Fibroblast of skin of abdomen (primary cell): ENCODE results near the gene CCDC68.
A peak's percentile ranks its signal among the peaks of the same experiment; 100 is the strongest.

Experiments
- DNase-seq: peaks from one replicate; pipeline ENCODE4 v3.0.0-alpha.2; 2013

CCDC68 gene

DNA sequence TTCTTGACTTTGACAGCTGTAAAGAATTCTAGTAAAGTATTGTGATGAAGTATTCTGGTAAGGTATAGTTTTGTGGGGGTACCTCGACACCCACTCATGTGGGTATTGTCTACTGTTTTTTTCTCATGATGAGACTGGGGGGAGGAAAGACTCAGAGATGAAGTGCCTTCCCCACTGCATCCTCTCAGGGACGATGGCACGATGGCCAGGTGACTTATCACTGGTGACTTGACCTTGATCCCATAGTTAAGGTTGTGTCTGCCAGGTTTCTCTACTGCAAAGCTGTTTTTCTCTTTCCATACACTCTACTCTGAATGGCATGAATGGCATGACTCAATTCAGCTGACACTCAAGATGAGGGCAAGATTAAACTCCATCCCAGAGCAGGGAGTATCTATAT, 936 bp upstream of the CCDC68 start:
- DNase-seq = no peak

DNA sequence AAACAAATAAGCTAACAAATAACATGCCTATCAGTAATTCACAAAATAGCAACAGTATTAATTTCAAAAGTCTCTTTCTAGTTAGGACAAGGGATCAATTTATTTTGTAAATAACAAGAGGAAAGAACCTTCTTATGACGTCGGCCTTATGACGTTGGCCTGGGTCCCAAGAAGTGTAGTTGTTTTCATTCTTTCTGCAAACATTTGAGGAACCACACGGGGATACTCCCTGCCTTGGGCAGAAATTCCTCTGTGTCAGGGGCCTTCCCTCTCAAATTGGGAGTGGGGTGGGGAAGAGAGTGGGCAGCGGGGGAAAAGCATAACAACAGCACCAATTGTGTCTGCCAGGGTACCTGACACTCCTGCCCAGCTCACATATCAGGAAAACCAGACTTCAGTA, 1.3 kb downstream of the CCDC68 start:
- no peak for DNase-seq

DNA sequence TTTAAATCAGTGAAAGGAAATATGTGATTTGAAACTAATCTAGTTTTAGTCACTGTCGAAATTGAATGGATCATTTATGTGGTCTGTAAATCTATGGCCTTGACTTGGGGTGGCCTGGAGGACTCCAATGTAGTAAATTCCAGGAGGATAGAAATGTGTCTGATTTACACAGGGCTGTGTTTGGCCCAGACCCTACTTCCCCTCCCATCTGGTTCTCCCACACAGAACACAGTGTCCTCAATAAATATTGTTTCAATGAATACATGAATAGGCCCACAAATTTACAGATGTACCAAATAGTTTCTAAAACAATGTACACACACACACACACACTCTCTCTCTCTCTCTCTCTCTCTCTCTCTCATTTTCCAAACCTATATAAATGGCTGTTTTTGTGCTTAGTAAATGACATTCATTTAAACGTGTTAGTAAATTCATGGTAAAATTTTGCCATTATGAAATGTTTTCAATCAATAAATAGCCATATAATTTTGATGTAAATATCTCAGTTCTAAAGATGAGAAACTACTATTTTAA, 1.9 kb downstream of the CCDC68 start:
- DNase-seq = no peak

DNA sequence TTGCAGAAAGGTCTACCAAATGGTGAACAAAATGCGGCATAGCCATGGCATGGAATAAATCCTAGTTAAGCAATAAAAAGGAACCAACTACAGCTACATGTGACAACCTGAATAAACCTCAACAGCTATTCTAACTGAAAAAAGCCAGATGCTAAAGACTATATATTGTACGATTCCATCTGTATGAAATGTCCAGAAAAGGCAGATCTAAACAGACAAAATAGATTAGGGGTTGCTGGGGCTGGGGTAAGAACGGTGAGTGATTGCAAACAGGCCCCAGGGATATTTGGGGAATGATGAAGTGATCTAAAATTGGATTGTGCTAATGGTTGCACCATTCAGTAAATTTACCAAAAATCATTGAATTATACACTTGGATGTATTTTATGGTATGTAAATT, 2.8 kb downstream of the CCDC68 start:
- DNase-seq = no peak

DNA sequence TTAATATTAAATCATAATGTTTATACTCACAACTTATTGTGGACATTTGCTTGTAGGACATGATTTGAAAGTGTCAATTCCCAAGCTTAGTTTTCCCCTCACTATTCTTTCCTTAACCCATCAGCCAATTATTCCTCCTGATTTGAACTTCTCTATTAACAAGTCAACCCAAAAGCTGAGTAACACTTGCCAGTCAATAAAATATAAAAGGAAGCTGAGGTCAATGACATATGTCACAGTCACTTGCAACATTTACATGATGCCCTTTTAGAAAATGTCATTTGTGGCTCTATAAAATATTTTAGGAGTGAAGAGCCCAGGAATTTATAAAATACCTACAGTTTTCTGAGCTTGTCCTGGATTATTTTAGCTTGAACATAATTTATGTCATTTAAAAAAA, 7.2 kb downstream of the CCDC68 start:
- DNase-seq = no peak

DNA sequence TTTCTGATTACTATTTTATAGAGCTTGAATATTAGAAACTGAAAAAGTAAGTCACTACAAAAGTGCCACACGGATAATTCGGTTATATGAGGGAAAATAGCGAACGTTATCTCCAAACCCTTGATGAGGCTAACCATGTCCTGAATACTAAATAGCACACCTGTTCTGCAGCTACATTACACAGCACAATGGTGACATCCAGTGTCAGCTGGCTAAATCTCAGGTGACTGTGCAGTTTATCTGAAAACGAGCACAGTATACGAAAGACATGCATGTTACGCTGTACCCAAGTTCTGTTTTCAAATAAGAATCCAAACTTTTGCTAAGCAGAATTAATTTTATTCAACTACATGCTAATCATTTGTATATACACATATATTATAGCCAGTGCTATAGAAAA, 9.0 kb downstream of the CCDC68 start:
- no peak for DNase-seq

- no peak for DNase-seq
Measured at GRCh38 chr18:54949588-54949987, 9.7 kb downstream of the CCDC68 start.

DNA sequence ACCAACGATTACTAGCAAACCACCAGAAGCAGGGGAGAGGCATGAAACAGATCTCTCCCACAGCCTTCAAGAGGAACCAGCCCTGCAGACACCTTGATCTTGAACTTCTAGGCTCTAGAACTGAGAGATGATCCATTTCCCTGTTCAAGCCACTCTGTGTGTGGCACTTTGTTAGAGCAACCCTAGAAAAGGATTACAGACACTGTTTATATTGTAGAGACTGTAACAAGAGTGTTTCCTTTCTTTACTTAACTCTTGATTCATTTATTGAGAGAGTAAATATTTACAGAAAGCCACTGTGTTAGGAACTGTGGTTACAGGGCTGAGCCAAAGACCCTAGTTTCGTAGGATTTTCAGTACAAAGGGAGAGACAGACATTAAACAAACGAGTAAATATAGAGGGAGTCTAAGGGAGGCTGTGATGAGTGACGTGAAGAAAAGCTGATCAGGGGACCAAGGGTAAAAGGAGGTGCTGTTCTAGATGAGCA, 10.9 kb downstream of the CCDC68 start:
- DNase-seq = no peak

DNA sequence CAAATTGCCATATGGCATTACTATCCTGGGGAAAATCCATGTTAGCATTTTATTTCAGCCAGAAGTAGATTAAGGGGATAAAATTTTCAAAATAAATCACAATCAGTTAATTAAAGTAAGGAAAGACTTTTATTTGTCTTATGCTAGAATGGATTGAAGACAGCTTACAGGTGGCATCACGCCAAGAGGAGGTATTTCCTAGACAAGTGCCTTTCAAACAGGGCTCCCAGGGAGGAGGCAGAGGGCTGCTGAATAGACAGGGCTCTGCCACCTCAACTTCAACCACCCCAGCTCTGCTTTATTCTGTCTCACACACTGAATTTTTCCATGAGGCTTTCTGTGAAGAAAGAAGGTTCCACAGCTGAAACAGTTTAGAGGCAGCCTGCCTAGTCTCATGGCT, 12.2 kb downstream of the CCDC68 start:
- DNase-seq = no peak

- peak; percentile 24 for DNase-seq
Measured at GRCh38 chr18:54946149-54946581, 13.1 kb downstream of the CCDC68 start.

DNA sequence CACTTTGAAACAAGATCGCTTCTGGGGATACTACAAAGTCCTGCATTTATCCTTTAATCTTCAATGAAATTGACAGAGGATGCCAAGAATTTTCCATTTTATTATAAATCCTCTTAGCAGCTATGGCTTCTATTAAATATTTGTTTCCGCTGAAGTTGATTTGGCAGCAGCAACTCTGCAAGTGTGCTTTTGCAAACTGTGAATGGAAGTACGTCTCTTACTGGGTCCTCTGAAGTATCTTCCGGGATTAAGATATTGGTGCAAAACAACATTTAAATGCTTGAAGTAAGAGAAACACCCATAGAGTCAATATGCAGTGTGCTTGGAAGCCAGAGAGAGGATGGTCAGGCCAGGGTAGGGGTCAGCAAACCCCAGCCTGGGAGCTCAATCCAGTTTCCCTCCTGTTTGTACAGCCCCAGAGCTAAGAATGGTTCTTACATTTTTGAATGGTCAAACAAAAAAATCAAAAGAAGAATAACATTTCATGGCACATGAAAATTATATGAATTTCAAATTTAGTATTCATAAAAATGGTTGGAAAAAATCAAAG, 13.6 kb downstream of the CCDC68 start:
- no peak for DNase-seq

GRCh38 chr18:54942569-54942968, 16.7 kb downstream of the CCDC68 start:
- DNase-seq = no peak

- no peak for DNase-seq
Measured at GRCh38 chr18:54942144-54942543, 17.1 kb downstream of the CCDC68 start.

DNA sequence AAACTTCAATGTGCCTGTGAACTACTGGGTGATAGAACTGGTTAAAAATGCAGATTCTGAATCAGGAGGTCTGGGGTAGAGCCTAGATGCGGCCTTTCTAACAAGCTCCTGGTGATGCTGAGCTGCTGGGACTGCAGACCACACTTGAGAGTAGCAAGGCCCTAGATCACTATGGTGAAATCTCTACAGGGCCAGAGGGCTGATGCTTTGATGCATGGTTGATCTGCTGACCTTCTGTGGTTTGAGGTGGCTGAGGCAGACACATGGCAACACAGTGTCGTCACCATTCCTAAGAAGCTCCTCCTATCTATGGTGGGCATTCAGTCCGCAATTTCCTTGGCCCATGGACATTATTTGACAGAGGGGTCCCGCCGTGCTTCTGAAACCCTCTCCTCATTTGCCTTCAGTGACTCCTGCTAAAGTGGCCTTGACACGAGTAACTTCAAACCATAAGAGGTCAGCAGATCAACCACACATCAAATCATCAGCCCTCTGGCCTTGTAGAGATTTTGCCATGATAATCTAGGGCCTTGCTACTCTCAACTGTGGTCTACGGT, 19.8 kb downstream of the CCDC68 start:
- DNase-seq = no peak

GRCh38 chr18:54938506-54938905, 20.8 kb downstream of the CCDC68 start:
- DNase-seq = no peak

GRCh38 chr18:54932472-54932871, 26.8 kb downstream of the CCDC68 start:
- no peak for DNase-seq

DNA sequence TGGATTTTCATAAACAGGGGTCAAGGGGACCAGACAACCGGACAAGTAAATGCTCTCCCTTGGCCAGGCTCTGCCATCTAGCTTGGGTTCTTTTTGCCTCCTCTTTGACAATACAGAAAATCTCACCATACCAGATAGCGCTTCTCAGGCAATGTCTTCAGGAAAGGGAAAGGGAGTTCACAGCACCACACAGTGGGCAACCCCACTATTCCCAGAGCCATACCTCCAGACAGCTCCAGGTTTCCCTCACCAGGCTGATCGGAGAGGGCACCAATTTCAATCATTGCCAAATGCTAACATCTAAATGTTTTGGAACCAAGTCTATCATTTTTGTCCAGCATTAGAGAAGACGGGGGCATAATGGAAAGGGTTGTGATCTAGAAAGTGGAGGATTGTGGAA, 28.1 kb downstream of the CCDC68 start:
- no peak for DNase-seq

GRCh38 chr18:54928236-54928635, 31.0 kb downstream of the CCDC68 start:
- peak; percentile 2 for DNase-seq

DNA sequence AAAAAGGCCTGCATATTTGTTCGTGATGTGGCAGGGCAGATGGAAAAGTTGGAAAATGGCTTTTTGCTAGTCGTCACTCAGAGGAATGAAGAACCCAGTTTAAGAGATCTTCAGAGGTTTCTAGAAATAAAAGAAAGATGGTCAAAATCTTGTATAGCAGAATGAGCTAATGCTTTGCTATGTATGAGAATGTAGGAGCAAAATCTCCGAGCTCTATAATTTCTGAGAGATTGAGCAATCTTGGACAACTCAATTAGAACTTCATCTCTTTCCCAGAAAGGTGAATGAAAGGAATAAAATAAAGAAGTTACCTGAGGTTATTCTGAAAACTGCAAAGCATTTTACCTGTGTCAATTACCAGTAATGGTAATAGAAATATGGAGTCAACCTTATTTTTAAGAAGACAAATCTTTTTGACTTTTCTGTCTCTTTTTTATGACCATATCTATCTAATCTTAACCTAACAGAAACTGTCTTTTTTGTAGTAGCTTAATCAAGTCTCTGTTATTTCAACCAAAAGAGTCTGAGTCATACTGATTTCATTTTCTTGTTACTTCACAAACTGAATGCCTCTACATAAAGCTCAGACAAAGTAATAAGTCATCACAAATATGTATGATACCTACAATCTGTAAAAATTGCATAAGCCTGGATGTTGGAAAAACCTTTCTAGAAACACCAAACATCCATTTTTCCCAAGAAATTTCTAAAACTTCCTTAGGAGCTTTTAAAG, 32.5 kb downstream of the CCDC68 start:
- peak; percentile 51 for DNase-seq

DNA sequence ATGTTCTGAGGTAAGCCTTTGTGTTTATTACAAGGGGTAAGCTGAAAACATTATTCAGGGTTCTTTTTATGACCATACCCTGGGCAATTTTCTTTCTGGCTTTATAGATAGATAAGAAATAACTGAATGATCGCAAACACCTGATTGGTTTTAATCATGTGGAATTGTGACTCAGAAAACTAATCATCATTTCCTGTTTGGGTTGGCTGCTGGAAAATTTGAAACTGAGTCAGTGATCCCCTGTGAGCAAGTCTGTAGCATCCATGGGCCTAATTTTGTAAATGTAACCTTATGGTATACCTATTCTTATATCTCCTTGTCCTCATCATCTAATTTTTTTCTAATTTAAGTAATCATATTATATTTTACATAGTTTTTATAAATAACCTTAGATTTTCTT, 34.3 kb downstream of the CCDC68 start:
- no peak for DNase-seq

- DNase-seq = no peak
Measured at GRCh38 chr18:54923339-54923956, 35.8 kb downstream of the CCDC68 start.

DNA sequence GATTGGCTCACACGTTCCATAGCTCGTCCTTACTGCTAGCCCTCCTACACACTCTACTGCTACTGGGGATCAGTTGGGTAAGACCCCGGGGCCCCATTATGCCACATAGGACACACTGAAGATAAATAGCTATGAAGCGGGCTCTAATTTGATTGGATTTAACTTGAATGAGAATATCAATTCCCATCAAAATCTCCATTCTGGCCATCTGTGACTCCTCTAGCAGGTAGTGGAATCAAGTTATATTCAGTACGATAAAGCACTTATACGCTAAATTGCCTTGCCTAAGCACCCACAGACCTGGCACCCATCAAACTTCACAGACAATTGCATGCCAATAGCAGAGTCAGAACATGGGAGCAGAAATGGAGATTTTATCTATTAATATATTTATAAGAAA, 39.8 kb downstream of the CCDC68 start:
- DNase-seq = no peak

DNA sequence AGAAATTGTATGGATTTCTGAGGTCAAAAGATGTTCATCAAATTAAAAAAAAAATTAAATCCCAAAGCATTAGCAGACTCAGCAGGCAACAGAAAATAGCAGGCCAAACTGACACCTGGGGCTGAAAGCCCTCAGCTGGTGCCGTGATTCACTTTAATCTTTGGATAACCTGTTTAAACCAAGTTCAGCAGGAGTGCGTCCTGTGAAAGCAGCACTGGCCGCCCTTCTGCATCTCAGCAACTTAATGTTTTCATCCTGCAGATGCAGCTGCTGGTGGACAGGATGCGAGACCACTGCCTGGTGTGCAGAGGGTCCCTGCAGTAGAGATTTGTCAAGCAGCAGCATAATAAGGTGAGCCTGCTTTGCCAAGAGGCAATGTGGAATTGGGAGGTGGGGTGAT, 41.2 kb downstream of the CCDC68 start:
- no peak for DNase-seq

GRCh38 chr18:54916507-54916906, 42.8 kb downstream of the CCDC68 start:
- no peak for DNase-seq
